HEK293T (cell line): Measurements from ENCODE around the gene STARD6.

ENCODE experiments used
- CTCF ChIA-PET: fragments of 350-600 bp; formaldehyde crosslinking; extraction: SDS; loops from one replicate; lab custom pipeline; 2021; ENCODE audit warnings: antibody characterized with exemption, inconsistent platforms; lab: Yijun Ruan, JAX
- POLR2A ChIA-PET: fragments of 350-600 bp; formaldehyde crosslinking; extraction: SDS; loops from one replicate; lab custom pipeline; 2020; ENCODE audit warnings: antibody characterized with exemption, inconsistent platforms; lab: Yijun Ruan, JAX
- DNase-seq: peaks from one replicate; pipeline ENCODE4 v3.0.0; 2012; ENCODE audit warnings: mixed read lengths; ENCODE audit errors: extremely low spot score
- ARNT ChIP-seq: fragments of 450-650 bp; IDR thresholded peaks from 2 replicates; pipeline ENCODE4 v1.6.1; 2017; ENCODE audit warnings: mild to moderate bottlenecking
- BHLHE40 ChIP-seq: fragments of 450-650 bp; IDR thresholded peaks from 2 replicates; pipeline ENCODE4 v1.6.1; 2016; ENCODE audit warnings: mild to moderate bottlenecking, moderate library complexity, borderline replicate concordance
- CTBP1 ChIP-seq: fragments of 450-650 bp; IDR thresholded peaks from 2 replicates; pipeline ENCODE4 v1.6.1; 2016; ENCODE audit warnings: borderline replicate concordance
- ELF4 ChIP-seq: fragments of 450-650 bp; IDR thresholded peaks from 2 replicates; pipeline ENCODE4 v1.6.1; 2017; ENCODE audit warnings: antibody characterized with exemption
- FOXA1 ChIP-seq: fragments of 450-650 bp; IDR thresholded peaks from 2 replicates; pipeline ENCODE4 v1.6.1; 2016; ENCODE audit warnings: mild to moderate bottlenecking
- FOXK2 ChIP-seq: fragments of 450-650 bp; IDR thresholded peaks from 2 replicates; pipeline ENCODE4 v1.6.1; 2016; ENCODE audit warnings: mild to moderate bottlenecking
- FOXM1 ChIP-seq: fragments of 450-650 bp; IDR thresholded peaks from 2 replicates; pipeline ENCODE4 v1.6.1; 2017; ENCODE audit warnings: mild to moderate bottlenecking, borderline replicate concordance
- HDGF ChIP-seq: fragments of 450-650 bp; IDR thresholded peaks from 2 replicates; pipeline ENCODE4 v1.6.1; 2017; ENCODE audit warnings: antibody characterized with exemption, borderline replicate concordance
- L3MBTL2 ChIP-seq: fragments of 450-650 bp; conservative IDR thresholded peaks from 2 replicates; pipeline ENCODE4 v1.6.1; 2016; ENCODE audit warnings: mild to moderate bottlenecking
- LEF1 ChIP-seq: fragments of 450-650 bp; IDR thresholded peaks from 2 replicates; pipeline ENCODE4 v1.6.1; 2017; ENCODE audit warnings: mild to moderate bottlenecking, borderline replicate concordance
- NFRKB ChIP-seq: fragments of 450-650 bp; IDR thresholded peaks from 2 replicates; pipeline ENCODE4 v1.6.1; 2016; ENCODE audit warnings: mild to moderate bottlenecking, moderate library complexity
- PKNOX1 ChIP-seq: fragments of 450-650 bp; IDR thresholded peaks from 2 replicates; pipeline ENCODE4 v1.6.1; 2016
- SP1 ChIP-seq: fragments of 450-650 bp; IDR thresholded peaks from 2 replicates; pipeline ENCODE4 v1.6.1; 2017
- SUZ12 ChIP-seq: fragments of 450-650 bp; IDR thresholded peaks from 2 replicates; pipeline ENCODE4 v1.6.1; 2016; ENCODE audit warnings: mild to moderate bottlenecking
- TARDBP ChIP-seq: fragments of 450-650 bp; IDR thresholded peaks from 2 replicates; pipeline ENCODE4 v1.6.1; 2016
- ZNF384 ChIP-seq: fragments of 450-650 bp; IDR thresholded peaks from 2 replicates; pipeline ENCODE4 v1.6.1; 2016

Gene STARD6

DNA sequence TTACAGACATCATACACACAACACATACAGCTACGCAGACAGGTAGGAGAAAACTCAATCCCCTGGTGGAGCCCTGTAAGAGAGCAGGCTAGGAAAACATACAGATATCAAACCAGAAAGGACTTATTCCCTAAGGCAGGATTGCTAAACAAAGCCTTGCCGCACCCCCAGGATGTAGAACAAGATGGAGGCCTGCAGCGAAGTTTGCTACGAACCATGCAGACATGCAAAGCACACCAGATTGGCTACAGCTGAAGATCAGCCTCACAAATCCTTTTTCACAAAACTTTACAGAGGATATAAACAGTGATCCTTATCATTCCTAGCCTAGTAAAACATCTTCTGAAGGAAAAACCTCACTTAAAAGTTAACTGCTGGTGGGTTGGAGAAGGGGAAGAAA lies 28.4 kb upstream of the STARD6 start:
- DNase-seq = no peak
- TF ChIP-seq CTBP1 = no peak
- TF ChIP-seq TARDBP = no peak
- TF ChIP-seq FOXK2 = no peak
- no peak for TF ChIP-seq PKNOX1
- TF ChIP-seq HDGF = no peak
- TF ChIP-seq BHLHE40 = no peak
- no peak for TF ChIP-seq LEF1
- TF ChIP-seq FOXA1 = no peak
- no peak for TF ChIP-seq SP1
- TF ChIP-seq FOXM1 = no peak
- TF ChIP-seq L3MBTL2 = no peak
- TF ChIP-seq NFRKB = no peak
- no peak for TF ChIP-seq ZNF384
- no peak for TF ChIP-seq ELF4
- TF ChIP-seq SUZ12 = no peak
- no peak for TF ChIP-seq ARNT
- ChIA-PET CTCF (no interaction called here), POLR2A (no interaction called here)

GRCh38 chr18:54382733-54383252 lies 25.1 kb upstream of the STARD6 start:
- DNase-seq = no peak
- ChIA-PET CTCF (no interaction called here), POLR2A (no interaction called here)
- TF ChIP-seq ZNF384 = no peak
- no peak for TF ChIP-seq ELF4
- no peak for TF ChIP-seq PKNOX1
- TF ChIP-seq FOXM1 = no peak
- TF ChIP-seq FOXK2 = no peak
- no peak for TF ChIP-seq CTBP1
- TF ChIP-seq HDGF = no peak

GRCh38 chr18:54382076-54382475 lies 24.4 kb upstream of the STARD6 start:
- no peak for TF ChIP-seq FOXA1
- TF ChIP-seq HDGF = no peak
- TF ChIP-seq FOXK2 = no peak
- no peak for TF ChIP-seq ELF4
- no peak for TF ChIP-seq PKNOX1
- no peak for TF ChIP-seq SP1
- no peak for TF ChIP-seq CTBP1
- TF ChIP-seq SUZ12 = no peak
- no peak for TF ChIP-seq ZNF384
- no peak for TF ChIP-seq ARNT
- no peak for TF ChIP-seq NFRKB
- TF ChIP-seq L3MBTL2 = no peak
- TF ChIP-seq FOXM1 = no peak
- TF ChIP-seq TARDBP = no peak
- POLR2A ChIA-PET = no interaction called here
- CTCF ChIA-PET = no interaction called here
- DNase-seq = no peak

DNA sequence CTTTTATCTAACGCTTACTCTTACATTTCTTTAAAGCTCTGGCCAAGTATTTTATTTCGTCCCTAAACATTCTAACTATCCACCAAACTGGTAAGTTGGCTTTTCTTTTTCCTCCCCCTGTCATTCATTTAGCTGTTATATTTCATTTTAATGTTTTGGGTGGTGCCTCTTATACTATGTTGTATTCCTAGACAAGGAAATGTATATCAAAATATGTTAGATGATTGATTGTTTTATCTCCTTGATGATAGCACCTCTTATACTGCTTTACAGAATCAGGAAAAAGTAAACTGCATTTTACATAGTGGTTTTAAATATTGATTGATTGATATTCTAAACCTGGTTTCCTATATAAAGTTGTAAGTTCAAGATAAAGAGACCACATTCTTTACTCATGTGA lies 24.0 kb upstream of the STARD6 start:
- no peak for DNase-seq
- CTCF ChIA-PET = no interaction called here
- POLR2A ChIA-PET = no interaction called here
- TF ChIP-seq HDGF (no peak), FOXK2 (no peak), BHLHE40 (no peak), L3MBTL2 (no peak), LEF1 (no peak), ARNT (no peak), SP1 (no peak), PKNOX1 (no peak), FOXA1 (no peak), ZNF384 (no peak), SUZ12 (no peak), NFRKB (no peak), TARDBP (no peak), FOXM1 (no peak), CTBP1 (no peak), ELF4 (no peak)

DNA sequence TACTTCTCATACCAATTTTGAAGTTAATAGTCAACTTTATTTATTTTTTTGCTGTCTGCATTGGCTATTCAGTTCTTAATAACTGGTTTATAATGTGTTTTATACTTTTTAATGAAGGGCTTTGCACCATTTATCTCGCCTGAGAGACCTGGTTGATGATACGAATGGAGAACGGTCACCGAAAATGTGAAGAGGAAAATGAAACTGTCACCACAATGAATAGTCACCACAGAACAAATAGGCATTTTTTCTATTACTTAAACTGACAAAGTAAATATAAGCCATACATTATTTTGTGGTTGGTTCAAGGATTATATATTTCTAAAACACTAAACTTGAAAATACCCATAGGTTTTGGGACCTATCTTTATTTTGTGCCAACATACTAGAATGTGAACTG lies 20.4 kb upstream of the STARD6 start:
- TF ChIP-seq L3MBTL2 = no peak
- no peak for TF ChIP-seq LEF1
- TF ChIP-seq PKNOX1 = no peak
- no peak for TF ChIP-seq TARDBP
- TF ChIP-seq BHLHE40 = no peak
- no peak for TF ChIP-seq FOXM1
- ChIA-PET CTCF (no interaction called here), POLR2A (no interaction called here)
- DNase-seq = no peak
